ENCODE measurements around the gene MT1A. TPM values are rescaled to one million over a fixed set of nuclear protein-coding genes. Genes with fewer than 3 reads are reported as not detected.
"Not testable (repeated sequence)": the region's sequence is repeated elsewhere in the genome, so short reads cannot be mapped to it uniquely, and the experiment has no call there.

Gene MT1A
- total RNA-seq, 1 donor, result 0.72 TPM

DNA sequence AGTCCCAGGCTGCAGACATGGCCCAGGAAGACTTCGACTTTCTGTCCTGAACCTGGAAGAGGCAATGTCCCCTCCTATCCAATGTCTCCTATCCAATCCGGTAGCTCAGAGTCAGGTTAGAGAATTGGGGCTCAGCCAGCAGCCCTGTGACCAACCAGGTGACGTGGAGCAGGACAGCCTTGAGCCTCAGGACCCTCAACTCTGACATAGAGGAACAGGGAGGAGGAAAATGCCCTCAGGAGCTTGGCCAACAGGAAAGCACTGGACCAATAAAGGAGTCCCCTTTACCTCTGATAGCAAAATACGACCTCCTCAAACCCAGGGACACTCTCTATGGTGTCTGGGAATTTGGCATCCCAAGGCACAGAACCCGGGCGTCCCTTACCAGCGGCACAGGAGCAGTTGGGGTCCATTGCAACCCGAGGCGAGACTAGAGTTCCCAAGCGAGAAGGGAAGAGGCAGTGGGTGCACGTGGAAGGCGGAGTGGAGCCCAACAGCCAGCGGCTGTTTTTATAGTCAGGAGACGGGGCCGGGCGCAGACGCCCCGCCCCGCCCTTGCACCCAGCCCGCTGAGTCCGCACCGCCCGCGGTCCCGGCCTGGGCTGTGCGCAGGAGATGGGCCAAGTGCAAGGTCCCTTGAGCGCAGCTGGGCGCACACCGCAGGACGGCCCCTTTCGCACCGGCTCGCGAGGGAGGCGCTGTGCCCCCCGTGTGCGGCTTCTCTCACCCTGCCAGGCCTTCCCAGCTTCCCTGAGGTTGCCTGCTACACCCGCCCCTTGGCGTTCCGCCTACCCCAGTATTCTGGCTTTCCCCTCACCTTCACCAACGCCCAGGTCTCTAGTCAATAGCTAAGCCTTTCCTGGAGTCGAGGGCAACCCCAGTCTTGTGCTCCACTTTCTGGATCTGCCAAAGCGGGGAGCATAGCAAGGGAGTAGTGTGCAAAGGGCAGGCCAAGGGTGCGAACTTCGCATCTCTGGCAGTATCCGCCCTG is 29.4 kb downstream of the MT1A start, which contains the start of gene MT1G:
MT1G (minus strand) TSS at position 485 of the 991 bp plus-strand sequence; CDS start at position 413, 72 bp downstream.
- TF ChIP-seq CTCF (IDR thresholded peaks at IDR 0.05; ENCODE audit: insufficient read depth, low read length), result no peak
- peak; percentile 14 for DNase-seq (ENCODE audit: low read depth)

GRCh38 chr16:56669005-56669839 is 30.8 kb downstream of the MT1A start, which contains the start of gene MT1H:
Gene MT1H, plus strand, starts transcription at chr16:56669814. Its CDS starts 71 bp downstream, at chr16:56669885.
- DNase-seq (ENCODE audit: low read depth), result no peak
- TF ChIP-seq CTCF (IDR thresholded peaks at IDR 0.05; ENCODE audit: insufficient read depth, low read length), result no peak
- no peak within 1 kb of the TSS for H3K4me3 ChIP-seq (ENCODE audit: low read depth, low read length)

More for the DNA sequence above, 29.4 kb downstream of the MT1A start, which contains the start of gene MT1G:
- peak within 1 kb of the TSS; percentile 13 for H3K4me3 ChIP-seq (ENCODE audit: low read depth, low read length)

- DNase-seq (ENCODE audit: low read depth), result no peak
- TF ChIP-seq CTCF (IDR thresholded peaks at IDR 0.05; ENCODE audit: insufficient read depth, low read length), result no peak
- no peak overlapping the region for H3K4me3 ChIP-seq (ENCODE audit: low read depth, low read length)
These were observed 31.6 kb downstream of the MT1A start for GRCh38 chr16:56669840-56670619.

- no peak for DNase-seq (ENCODE audit: low read depth)
- H3K4me3 ChIP-seq (ENCODE audit: low read depth, low read length), result no peak overlapping the region
- TF ChIP-seq CTCF (IDR thresholded peaks at IDR 0.05; ENCODE audit: insufficient read depth, low read length), result no peak
These were observed 32.1 kb downstream of the MT1A start for GRCh38 chr16:56670620-56670934.

- not testable (repeated sequence) for H3K4me3 ChIP-seq (ENCODE audit: low read depth, low read length)
- peak; percentile 22 for DNase-seq (ENCODE audit: low read depth)
These were observed 33.2 kb downstream of the MT1A start for GRCh38 chr16:56671691-56672090.

- H3K4me3 ChIP-seq (ENCODE audit: low read depth, low read length); DNase-seq (ENCODE audit: low read depth): not testable (repeated sequence)
These were observed 33.7 kb downstream of the MT1A start for GRCh38 chr16:56672171-56672570.

DNA sequence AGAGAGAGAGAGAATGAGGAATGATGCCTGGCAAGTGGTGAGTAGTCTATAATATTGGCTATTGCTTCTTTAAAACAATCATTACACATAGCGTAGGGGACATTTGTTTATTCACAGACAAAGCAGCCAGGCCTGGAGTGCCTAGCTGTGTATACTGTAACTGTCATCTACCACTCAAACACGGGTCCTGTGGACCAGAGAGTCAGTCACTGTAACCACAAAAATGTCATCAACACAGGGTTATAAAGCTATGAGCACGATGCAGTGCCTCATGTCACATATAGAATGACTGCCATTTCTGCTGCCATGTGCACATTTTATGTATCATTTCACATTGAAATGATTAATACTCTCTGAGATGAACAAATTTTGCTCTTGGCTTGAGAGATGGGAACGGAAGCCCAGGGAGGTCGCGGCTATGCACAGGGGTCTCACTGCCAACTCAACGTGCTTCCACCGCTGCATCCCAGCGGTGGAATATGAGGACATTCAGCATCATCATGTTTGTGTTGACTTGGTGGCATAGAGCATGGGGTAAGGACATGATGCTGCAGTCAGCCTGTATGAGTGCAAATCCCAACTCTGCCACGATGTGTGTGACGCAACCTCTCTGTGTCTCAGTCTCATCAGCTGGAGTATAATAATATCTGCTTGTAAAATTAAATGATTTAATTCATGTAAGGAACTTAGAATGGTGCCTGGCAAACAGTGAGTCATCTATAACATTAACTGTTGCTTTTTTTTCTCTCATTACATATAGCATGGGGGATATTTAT is 34.5 kb downstream of the MT1A start:
- TF ChIP-seq CTCF (IDR thresholded peaks at IDR 0.05; ENCODE audit: insufficient read depth, low read length), result no peak
- DNase-seq (ENCODE audit: low read depth), result no peak

More for the DNA sequence above, 34.5 kb downstream of the MT1A start:
- H3K4me3 ChIP-seq (ENCODE audit: low read depth, low read length), result no peak overlapping the region
